Neural cell (in vitro differentiated cells): ENCODE data around the gene HCFC1. TPM values are rescaled to one million over a fixed set of nuclear protein-coding genes. Genes with fewer than 3 reads are reported as not detected.

Experiments used
- H2AFZ ChIP-seq: fragments of 200-600, 300-800 bp; sonication (generic), shearing (Covaris generic); 2 replicates; pipeline ENCODE4 v1.6.0; 2014; ENCODE audit warnings: low read depth, mild to moderate bottlenecking, antibody characterized with exemption, low read length, moderate library complexity
- H3F3A ChIP-seq: fragments of 200-600 bp; shearing (Covaris generic); 2 replicates; pipeline ENCODE4 v1.6.1; 2016; ENCODE audit warnings: mild to moderate bottlenecking, moderate library complexity, mixed read lengths, antibody characterized with exemption, low read length; ENCODE audit not compliant: insufficient read depth, poor library complexity, severe bottlenecking
- H3K27ac ChIP-seq: fragments of 200-600, 300-800 bp; sonication (generic), shearing (Covaris generic); 2 replicates; pipeline ENCODE4 v1.5.1; 2014; ENCODE audit warnings: mild to moderate bottlenecking, low read length, moderate library complexity
- H3K27me3 ChIP-seq: fragments of 300-800, 200-600 bp; sonication (generic), shearing (Covaris generic); 2 replicates; pipeline ENCODE4 v1.6.0; 2014; ENCODE audit warnings: mild to moderate bottlenecking, low read depth, low read length, moderate library complexity; ENCODE audit not compliant: insufficient read depth
- H3K36me3 ChIP-seq: fragments of 300-800, 200-600 bp; sonication (generic), shearing (Covaris generic); 2 replicates; pipeline ENCODE4 v1.5.1; 2014; ENCODE audit warnings: mild to moderate bottlenecking, antibody characterized with exemption, low read length, moderate library complexity; ENCODE audit not compliant: insufficient read depth
- H3K4me2 ChIP-seq: fragments of 300-800, 200-600 bp; sonication (generic), shearing (Covaris generic); 2 replicates; pipeline ENCODE4 v1.6.0; 2014; ENCODE audit warnings: mild to moderate bottlenecking, low read length
- H3K4me3 ChIP-seq: fragments of 300-800, 200-600 bp; sonication (generic), shearing (Covaris generic); 2 replicates; pipeline ENCODE4 v1.5.1; 2014; ENCODE audit warnings: mild to moderate bottlenecking, low read length, moderate library complexity
- H3K79me2 ChIP-seq: fragments of 200-600 bp; shearing (Covaris generic); replicated peaks from 2 replicates; pipeline ENCODE4 v1.6.0; 2014; ENCODE audit warnings: mild to moderate bottlenecking, low read length, moderate library complexity; ENCODE audit not compliant: insufficient read depth
- H3K9ac ChIP-seq: fragments of 300-800, 200-600 bp; sonication (generic), shearing (Covaris generic); 2 replicates; pipeline ENCODE4 v1.6.1; 2016; ENCODE audit warnings: mild to moderate bottlenecking, low read length, mixed read lengths
- H3K9me2 ChIP-seq: fragments of 200-600 bp; shearing (Covaris generic); 2 replicates; pipeline ENCODE4 v1.6.1; 2016; ENCODE audit warnings: mild to moderate bottlenecking, low read length, mixed read lengths; ENCODE audit not compliant: insufficient read depth
- H3K9me3 ChIP-seq: fragments of 200-600, 300-800 bp; sonication (generic), shearing (Covaris generic); 2 replicates; pipeline ENCODE4 v1.6.1; 2016; ENCODE audit warnings: mild to moderate bottlenecking, mixed run types, low read length, moderate library complexity, mixed read lengths
- H4K20me1 ChIP-seq: fragments of 200-600 bp; shearing (Covaris generic); 2 replicates; pipeline ENCODE4 v1.6.1; 2016; ENCODE audit warnings: mild to moderate bottlenecking, mixed run types; ENCODE audit not compliant: insufficient read depth
- EP300 ChIP-seq: fragments of 450-650 bp; conservative IDR thresholded peaks from 2 replicates; pipeline ENCODE4 v1.6.1; 2014; ENCODE audit warnings: antibody characterized with exemption, mild to moderate bottlenecking, moderate library complexity; ENCODE audit not compliant: poor library complexity, severe bottlenecking
- EZH2 ChIP-seq: fragments of 200-600, 300-800 bp; shearing (Covaris generic), sonication (generic); IDR thresholded peaks from 2 replicates; pipeline ENCODE4 v1.6.1; 2014; ENCODE audit warnings: antibody characterized with exemption, low read length, borderline replicate concordance, mild to moderate bottlenecking; ENCODE audit not compliant: insufficient read depth, poor library complexity, severe bottlenecking
- MXI1 ChIP-seq: fragments of 450-650 bp; conservative IDR thresholded peaks from 2 replicates; pipeline ENCODE4 v1.6.1; 2014; ENCODE audit warnings: antibody characterized with exemption, mild to moderate bottlenecking; ENCODE audit not compliant: poor library complexity, severe bottlenecking
- POLR2AphosphoS5 ChIP-seq: IDR thresholded peaks from 2 replicates; pipeline ENCODE4 v1.6.1; 2012
- RAD21 ChIP-seq: fragments of 450-650 bp; conservative IDR thresholded peaks from 2 replicates; pipeline ENCODE4 v1.6.1; 2014; ENCODE audit warnings: antibody characterized with exemption, mild to moderate bottlenecking, moderate library complexity
- SMC3 ChIP-seq: fragments of 450-650 bp; conservative IDR thresholded peaks from 2 replicates; pipeline ENCODE4 v1.6.1; 2014; ENCODE audit warnings: antibody characterized with exemption, mild to moderate bottlenecking, moderate library complexity; ENCODE audit not compliant: poor library complexity
- TAF1 ChIP-seq: IDR thresholded peaks from 2 replicates; pipeline ENCODE4 v1.6.1; 2012; ENCODE audit warnings: low read depth
- polyA plus RNA-seq: library from polyadenylated mRNA; depleted of rRNA; stranded (reverse); fragments of >200 nt; gene quantifications from 2 replicates; pipeline ENCODE4 v1.2.3, GENCODE V29; 2014
- TF ChIP-seq, protein P1 (sequence below): IDR thresholded peaks from 2 replicates; pipeline ENCODE4 v1.6.1; 2012; ENCODE audit warnings: borderline replicate concordance
- TF ChIP-seq, protein P2 (sequence below): fragments of 450-650 bp; IDR thresholded peaks from 2 replicates; pipeline ENCODE4 v1.5.1; 2014; ENCODE audit warnings: antibody characterized with exemption, mild to moderate bottlenecking, moderate library complexity; ENCODE audit not compliant: poor library complexity, severe bottlenecking

The HCFC1 gene
- polyA plus RNA-seq, 1 donor from 2014 or later = 7.3 TPM

DNA sequence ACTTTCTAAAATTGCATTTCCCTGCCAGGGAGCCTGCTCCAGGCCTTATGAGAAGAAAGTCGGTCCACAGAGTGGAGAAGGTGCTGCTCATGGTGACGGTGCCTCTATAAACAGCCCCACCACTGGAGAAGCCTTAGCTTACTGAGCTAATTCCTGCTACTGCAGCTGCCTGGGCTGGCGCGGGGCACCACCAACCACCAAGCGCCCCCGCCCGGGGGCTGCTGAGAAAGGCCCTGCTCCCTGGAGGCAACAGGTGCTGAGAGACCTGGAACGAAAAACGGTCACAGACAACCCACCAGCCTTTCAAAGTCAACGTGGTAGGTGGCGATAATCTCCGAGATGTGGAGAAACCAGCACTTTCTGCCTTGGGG is 2.9 kb downstream of the HCFC1 start:
- H4K20me1 ChIP-seq = no peaks in the 10 kb centered on the region

DNA sequence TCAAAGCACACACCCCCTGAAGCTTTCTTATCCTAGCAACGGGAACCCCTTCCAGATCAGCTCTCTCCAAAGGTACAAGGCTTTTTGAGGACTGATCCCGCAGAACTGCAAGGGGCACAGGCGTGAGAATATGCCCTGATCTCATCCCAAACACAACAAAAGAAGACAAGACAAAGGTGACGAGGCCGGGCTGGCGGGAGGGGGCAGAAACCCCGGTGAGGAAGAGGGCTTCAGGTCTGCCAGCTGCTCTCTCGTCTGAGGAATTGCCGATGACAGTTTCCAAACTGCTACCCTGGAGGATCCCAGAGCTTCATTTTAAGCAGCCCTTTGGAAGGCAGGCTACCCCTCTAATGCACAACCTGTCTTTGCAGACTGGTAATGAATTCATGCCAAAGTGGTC is 3.4 kb downstream of the HCFC1 start:
- Histone ChIP-seq H3F3A (no peaks in the 10 kb centered on the region), H3K27me3 (no peaks in the 10 kb centered on the region), H4K20me1 (no peaks in the 10 kb centered on the region), H3K27ac (peak overlapping the region; percentile 98), H3K9me3 (no peaks in the 10 kb centered on the region), H3K9ac (peak overlapping the region; percentile 98), H3K36me3 (no peaks in the 10 kb centered on the region), H3K9me2 (no peaks in the 10 kb centered on the region), H3K4me3 (peak overlapping the region; percentile 85), H2AFZ (no peak overlapping the region), H3K4me2 (peak overlapping the region; percentile 55), H3K79me2 (peaks cover 33% of the 10 kb centered on the region)
- TF ChIP-seq POLR2AphosphoS5 = no peak
- no peak for TF ChIP-seq SMC3
- no peak for TF ChIP-seq TAF1
- TF ChIP-seq EP300 = no peak
- TF ChIP-seq RAD21 = no peak
- no peak for TF ChIP-seq EZH2
- TF ChIP-seq, protein P1, sequence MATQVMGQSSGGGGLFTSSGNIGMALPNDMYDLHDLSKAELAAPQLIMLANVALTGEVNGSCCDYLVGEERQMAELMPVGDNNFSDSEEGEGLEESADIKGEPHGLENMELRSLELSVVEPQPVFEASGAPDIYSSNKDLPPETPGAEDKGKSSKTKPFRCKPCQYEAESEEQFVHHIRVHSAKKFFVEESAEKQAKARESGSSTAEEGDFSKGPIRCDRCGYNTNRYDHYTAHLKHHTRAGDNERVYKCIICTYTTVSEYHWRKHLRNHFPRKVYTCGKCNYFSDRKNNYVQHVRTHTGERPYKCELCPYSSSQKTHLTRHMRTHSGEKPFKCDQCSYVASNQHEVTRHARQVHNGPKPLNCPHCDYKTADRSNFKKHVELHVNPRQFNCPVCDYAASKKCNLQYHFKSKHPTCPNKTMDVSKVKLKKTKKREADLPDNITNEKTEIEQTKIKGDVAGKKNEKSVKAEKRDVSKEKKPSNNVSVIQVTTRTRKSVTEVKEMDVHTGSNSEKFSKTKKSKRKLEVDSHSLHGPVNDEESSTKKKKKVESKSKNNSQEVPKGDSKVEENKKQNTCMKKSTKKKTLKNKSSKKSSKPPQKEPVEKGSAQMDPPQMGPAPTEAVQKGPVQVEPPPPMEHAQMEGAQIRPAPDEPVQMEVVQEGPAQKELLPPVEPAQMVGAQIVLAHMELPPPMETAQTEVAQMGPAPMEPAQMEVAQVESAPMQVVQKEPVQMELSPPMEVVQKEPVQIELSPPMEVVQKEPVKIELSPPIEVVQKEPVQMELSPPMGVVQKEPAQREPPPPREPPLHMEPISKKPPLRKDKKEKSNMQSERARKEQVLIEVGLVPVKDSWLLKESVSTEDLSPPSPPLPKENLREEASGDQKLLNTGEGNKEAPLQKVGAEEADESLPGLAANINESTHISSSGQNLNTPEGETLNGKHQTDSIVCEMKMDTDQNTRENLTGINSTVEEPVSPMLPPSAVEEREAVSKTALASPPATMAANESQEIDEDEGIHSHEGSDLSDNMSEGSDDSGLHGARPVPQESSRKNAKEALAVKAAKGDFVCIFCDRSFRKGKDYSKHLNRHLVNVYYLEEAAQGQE = no peak
- TF ChIP-seq MXI1 = no peak
- TF ChIP-seq, protein P2, sequence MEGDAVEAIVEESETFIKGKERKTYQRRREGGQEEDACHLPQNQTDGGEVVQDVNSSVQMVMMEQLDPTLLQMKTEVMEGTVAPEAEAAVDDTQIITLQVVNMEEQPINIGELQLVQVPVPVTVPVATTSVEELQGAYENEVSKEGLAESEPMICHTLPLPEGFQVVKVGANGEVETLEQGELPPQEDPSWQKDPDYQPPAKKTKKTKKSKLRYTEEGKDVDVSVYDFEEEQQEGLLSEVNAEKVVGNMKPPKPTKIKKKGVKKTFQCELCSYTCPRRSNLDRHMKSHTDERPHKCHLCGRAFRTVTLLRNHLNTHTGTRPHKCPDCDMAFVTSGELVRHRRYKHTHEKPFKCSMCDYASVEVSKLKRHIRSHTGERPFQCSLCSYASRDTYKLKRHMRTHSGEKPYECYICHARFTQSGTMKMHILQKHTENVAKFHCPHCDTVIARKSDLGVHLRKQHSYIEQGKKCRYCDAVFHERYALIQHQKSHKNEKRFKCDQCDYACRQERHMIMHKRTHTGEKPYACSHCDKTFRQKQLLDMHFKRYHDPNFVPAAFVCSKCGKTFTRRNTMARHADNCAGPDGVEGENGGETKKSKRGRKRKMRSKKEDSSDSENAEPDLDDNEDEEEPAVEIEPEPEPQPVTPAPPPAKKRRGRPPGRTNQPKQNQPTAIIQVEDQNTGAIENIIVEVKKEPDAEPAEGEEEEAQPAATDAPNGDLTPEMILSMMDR = no peak

More for the DNA sequence above, 2.9 kb downstream of the HCFC1 start:
- no peaks in the 10 kb centered on the region for H3K9me3 ChIP-seq
- peak overlapping the region; percentile 98 for H3K9ac ChIP-seq
- H3K79me2 ChIP-seq = peaks cover 33% of the 10 kb centered on the region
- no peak for TF ChIP-seq TAF1
- TF ChIP-seq, protein P2 = no peak
- no peak for TF ChIP-seq EP300
- TF ChIP-seq POLR2AphosphoS5 = no peak
- TF ChIP-seq EZH2 = no peak
- no peak for TF ChIP-seq SMC3
- no peak for TF ChIP-seq RAD21
- no peak for TF ChIP-seq MXI1
- TF ChIP-seq, protein P1 = no peak
- H3K27ac ChIP-seq = peak overlapping the region; percentile 98
- H3K4me2 ChIP-seq = peak overlapping the region; percentile 55
- H2AFZ ChIP-seq = no peak overlapping the region
- H3K27me3 ChIP-seq = no peaks in the 10 kb centered on the region
- H3K4me3 ChIP-seq = peak overlapping the region; percentile 85
- no peaks in the 10 kb centered on the region for H3K36me3 ChIP-seq
- no peaks in the 10 kb centered on the region for H3F3A ChIP-seq
- no peaks in the 10 kb centered on the region for H3K9me2 ChIP-seq
